NCI-H460 (cell line): Measurements from ENCODE around the gene FBXL12. TPM values are rescaled to one million over a fixed set of nuclear protein-coding genes. Genes with fewer than 3 reads are reported as not detected.
A peak's percentile ranks its signal among the peaks of the same experiment; 100 is the strongest.
"Not testable (repeated sequence)": the region's sequence is repeated elsewhere in the genome, so short reads cannot be mapped to it uniquely, and the experiment has no call there.

Source experiments
- DNase-seq: peaks from one replicate; pipeline ENCODE4 v3.0.0-alpha.2; 2016; ENCODE audit warnings: low read depth; ENCODE audit errors: extremely low read depth
- polyA plus RNA-seq: library from polyadenylated mRNA; depleted of rRNA; stranded (reverse); fragments of >200 nt; gene quantifications from 2 replicates; pipeline ENCODE4 v1.2.3, GENCODE V29; 2014; cell fraction: nucleus; rRNA removed
- total RNA-seq: library from RNA; depleted of rRNA; stranded (reverse); fragments of >200 nt; shearing (Covaris generic); gene quantifications from 2 replicates; pipeline ENCODE4 v1.2.3, GENCODE V29; 2014; rRNA removed

FBXL12 gene
- total RNA-seq: 13.9 and 14.4 TPM in 2 replicates
- polyA plus RNA-seq: 28.6 and 44.8 TPM in 2 replicates

- peak; percentile 98 for DNase-seq
Measured at GRCh38 chr19:9818734-9819595, at the start of gene FBXL12. Gene FBXL12 (minus strand): TSS chr19:9819079. CDS start chr19:9818813, 266 bp downstream.

- DNase-seq: no peak
Measured at GRCh38 chr19:9865732-9866501, 47.0 kb upstream of the FBXL12 start.

GRCh38 chr19:9863759-9864158 is 44.9 kb upstream of the FBXL12 start:
- DNase-seq: no peak

DNA sequence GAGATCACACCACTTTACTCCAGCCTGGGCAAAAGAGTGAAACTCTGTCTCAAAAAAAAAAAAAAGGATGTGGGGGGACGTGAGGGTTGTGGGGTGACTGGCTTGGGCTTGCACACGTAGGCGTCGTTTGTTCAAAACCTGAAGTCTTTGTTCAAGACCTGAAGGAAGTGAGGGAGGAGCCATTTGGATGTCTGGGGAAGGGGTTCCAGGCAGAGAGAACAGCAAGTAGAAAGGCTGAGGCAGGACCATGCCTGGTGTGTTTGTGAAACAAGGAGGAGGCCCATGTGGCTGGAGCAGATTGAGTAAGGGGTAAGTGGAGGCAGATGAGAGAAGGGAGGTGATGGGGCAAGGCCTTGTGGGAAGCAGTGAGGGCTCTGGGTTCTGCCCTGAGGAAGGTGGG is 44.1 kb upstream of the FBXL12 start:
- DNase-seq: no peak

- no peak for DNase-seq
Measured at GRCh38 chr19:9861503-9861902, 42.6 kb upstream of the FBXL12 start.

GRCh38 chr19:9860407-9860806 is 41.5 kb upstream of the FBXL12 start:
- DNase-seq: no peak

DNA sequence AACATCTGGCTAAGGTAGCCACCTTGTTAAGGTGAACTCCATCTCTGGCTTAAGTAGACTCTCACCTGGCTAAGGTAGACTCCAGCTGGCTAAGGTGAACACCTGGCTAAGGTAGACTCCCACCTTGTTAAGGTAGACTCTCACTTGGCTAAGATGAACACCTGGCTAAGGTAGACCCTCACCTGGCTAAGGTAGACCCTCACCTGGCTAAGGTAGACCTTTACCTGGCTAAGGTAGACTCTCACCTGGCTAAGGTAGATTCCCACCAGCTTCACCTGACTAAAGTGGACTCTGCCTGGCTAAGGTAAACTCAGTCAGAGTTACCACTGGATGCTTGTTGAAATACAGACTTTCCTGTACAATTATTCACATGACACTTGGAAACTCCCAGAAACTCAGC is 39.9 kb upstream of the FBXL12 start:
- no peak for DNase-seq

DNA sequence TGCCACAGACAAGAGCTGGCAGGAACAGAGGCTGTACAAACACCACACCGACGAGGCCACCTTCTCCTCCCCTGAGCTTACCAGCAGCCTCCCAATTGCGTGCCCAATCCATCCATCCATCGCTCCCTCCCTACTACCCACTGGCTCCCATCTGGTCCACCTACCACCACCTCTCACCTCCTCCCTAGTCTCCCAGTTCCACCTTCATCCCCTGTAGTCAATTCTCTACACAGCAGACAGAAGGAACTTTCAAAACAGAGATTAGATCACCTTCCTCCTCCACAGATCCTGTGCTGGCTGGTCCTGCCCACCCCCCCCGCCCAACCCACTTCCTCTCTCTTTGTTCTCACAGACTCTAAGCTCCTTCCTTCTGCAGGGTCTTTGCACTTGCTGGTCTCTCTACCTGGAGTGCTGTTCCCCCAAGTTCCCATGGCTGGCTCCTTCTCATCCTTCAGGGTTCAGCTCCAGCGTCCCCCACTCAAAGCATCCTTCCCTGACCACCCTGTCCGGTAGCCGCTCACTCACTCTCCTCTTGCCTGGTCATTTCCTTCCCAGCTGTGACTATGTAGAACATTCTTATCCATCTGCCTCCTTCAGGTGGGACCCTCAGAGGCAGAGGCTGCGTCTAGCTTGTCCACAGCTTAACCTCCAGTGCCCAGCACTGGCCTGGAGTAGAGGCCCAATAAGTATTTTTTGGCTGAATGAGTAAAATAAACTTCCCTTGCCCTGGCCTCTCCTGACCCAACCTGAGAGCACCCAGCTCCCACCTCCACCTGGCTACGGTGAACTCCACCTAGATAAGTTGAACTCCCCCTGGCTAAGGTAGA is 39.3 kb upstream of the FBXL12 start:
- DNase-seq: no peak

- no peak for DNase-seq
Measured at GRCh38 chr19:9857076-9857721, 38.3 kb upstream of the FBXL12 start.

GRCh38 chr19:9856609-9857008 is 37.7 kb upstream of the FBXL12 start:
- no peak for DNase-seq

GRCh38 chr19:9854282-9854846 is 35.5 kb upstream of the FBXL12 start:
- DNase-seq: no peak

GRCh38 chr19:9850235-9850959 is 31.5 kb upstream of the FBXL12 start:
- DNase-seq: no peak

GRCh38 chr19:9849791-9850190 is 30.9 kb upstream of the FBXL12 start:
- DNase-seq: no peak

- DNase-seq: no peak
Measured at GRCh38 chr19:9848762-9849161, 29.9 kb upstream of the FBXL12 start.

GRCh38 chr19:9848060-9848459 is 29.2 kb upstream of the FBXL12 start:
- no peak for DNase-seq

DNA sequence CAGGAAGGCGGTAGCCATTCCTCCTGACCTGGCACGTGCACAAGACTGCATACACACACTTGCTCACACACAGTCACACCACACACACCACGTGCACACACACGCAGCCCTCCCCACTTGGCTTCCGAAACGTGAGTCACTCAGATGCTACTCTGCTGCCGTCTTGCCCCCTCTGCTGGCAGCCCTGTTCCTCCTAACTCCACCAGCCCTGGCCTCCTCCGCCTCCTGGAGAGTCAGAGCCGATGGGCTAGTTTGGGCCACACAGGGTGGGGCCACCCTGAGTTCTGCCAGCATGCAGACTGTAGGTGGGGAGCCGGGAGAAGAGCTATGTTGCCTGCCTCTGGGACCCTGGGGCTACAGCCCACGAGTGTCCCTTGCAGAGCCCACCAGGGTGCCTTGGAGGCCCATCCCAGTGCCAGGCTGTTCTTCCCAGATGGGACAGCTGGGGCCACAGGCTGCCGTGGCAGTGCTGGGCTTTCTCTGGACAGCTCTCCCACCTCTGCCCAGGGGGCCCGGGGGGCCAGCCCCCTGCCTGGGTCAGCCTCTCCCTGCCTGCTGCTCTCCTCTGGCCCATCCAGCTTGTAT is 28.3 kb upstream of the FBXL12 start:
- peak; percentile 44 for DNase-seq

- DNase-seq: not testable (repeated sequence)
Measured at GRCh38 chr19:9843626-9844273, 24.9 kb upstream of the FBXL12 start.

DNA sequence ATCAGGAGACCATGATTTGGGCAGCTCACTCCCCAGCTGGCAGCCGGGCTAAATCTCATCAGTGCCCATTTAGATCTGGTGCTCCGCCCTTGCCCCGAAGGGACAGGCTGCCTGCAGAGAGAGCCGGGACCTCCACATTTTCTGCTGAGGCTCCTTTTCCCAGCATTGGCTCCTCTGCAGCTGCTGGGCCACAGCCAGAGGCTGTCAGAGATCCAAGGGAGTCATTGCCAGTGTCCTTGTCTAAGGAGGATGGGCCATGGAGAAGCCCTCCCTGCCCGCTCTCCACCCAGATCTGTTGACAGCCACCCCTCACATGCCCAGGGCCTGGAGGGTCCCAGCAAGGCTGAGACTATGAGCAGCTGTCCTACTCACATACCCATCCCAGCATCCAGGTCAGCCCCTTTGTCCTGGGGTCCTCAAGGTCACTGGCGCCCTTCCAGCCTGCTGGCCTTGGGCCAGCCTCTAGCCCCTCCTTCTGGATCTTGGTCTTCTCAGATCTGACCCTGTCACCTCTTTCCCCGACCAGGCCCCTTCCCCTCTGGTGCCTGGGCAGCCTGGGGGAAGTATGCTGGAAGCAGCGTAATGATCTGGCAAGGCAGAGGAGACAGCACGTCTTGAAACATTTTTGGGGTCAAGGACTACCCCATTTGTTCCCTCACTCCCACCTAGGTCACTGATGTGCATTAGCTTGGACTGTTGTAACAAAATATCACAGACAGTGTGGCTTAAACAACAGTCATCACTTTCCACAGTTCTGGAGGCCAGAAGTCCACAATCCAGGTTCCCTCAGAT is 24.2 kb upstream of the FBXL12 start:
- no peak for DNase-seq
